SK-N-SH treated with all-trans-retinoic acid at 6 μM for 48 hours (cell line): Measurements from ENCODE around the gene ROBO1.

Experiments
- ATAC-seq: fragments of 200-7000 bp; cut with Tn5 transposase; 3 replicates; pipeline ENCODE4 v1.9.1; 2020; ENCODE audit warnings: mild to moderate bottlenecking, moderate library complexity
- ARNTL ChIP-seq: fragments of 450-650 bp; formaldehyde crosslinking; IDR thresholded peaks from 2 replicates; pipeline ENCODE4 v1.5.0; 2020; ENCODE audit warnings: low read depth, mild to moderate bottlenecking, moderate library complexity, borderline replicate concordance
- CREB5 ChIP-seq: fragments of 250-450 bp; sonication (Bioruptor Pico); IDR thresholded peaks from 2 replicates; pipeline ENCODE4 v1.5.1; 2020; ENCODE audit warnings: low read depth, mild to moderate bottlenecking, moderate library complexity
- CSRNP3 ChIP-seq: fragments of 250-450 bp; sonication (Bioruptor Pico); IDR thresholded peaks from 2 replicates; pipeline ENCODE4 v1.5.1; 2021; ENCODE audit warnings: mild to moderate bottlenecking, moderate library complexity
- ESRRG ChIP-seq: fragments of 250-450 bp; sonication (Bioruptor Pico); IDR thresholded peaks from 2 replicates; pipeline ENCODE4 v1.6.1; 2021; ENCODE audit warnings: mild to moderate bottlenecking
- GLIS3 ChIP-seq: fragments of 250-450 bp; sonication (Bioruptor Pico); IDR thresholded peaks from 2 replicates; pipeline ENCODE4 v1.5.0; 2020; ENCODE audit warnings: mild to moderate bottlenecking, moderate library complexity
- ISL1 ChIP-seq: fragments of 250-450 bp; sonication (Bioruptor Pico); IDR thresholded peaks from 2 replicates; pipeline ENCODE4 v2.1.2; 2022; ENCODE audit warnings: mild to moderate bottlenecking, moderate library complexity
- OSR1 ChIP-seq: fragments of 250-450 bp; sonication (Bioruptor Pico); IDR thresholded peaks from 2 replicates; pipeline ENCODE4 v1.8.0; 2022; ENCODE audit warnings: moderate library complexity, mild to moderate bottlenecking, inconsistent platforms
- PATZ1 ChIP-seq: fragments of 250-450 bp; sonication (Bioruptor Pico); IDR thresholded peaks from 2 replicates; pipeline ENCODE4 v1.8.0; 2020; ENCODE audit warnings: mild to moderate bottlenecking, moderate library complexity, borderline replicate concordance
- PPARA ChIP-seq: fragments of 250-450 bp; sonication (Bioruptor Pico); IDR thresholded peaks from 2 replicates; pipeline ENCODE4 v1.5.0; 2020; ENCODE audit warnings: mild to moderate bottlenecking, borderline replicate concordance
- RARB ChIP-seq: fragments of 250-450 bp; sonication (Bioruptor Pico); IDR thresholded peaks from 2 replicates; pipeline ENCODE4 v1.8.0; 2021; ENCODE audit warnings: mild to moderate bottlenecking, moderate library complexity
- SNAI2 ChIP-seq: fragments of 250-450 bp; sonication (Bioruptor Pico); IDR thresholded peaks from 2 replicates; pipeline ENCODE4 v1.5.0; 2020; ENCODE audit warnings: mild to moderate bottlenecking, moderate library complexity
- TCF4 ChIP-seq: fragments of 250-450 bp; sonication (Bioruptor Pico); IDR thresholded peaks from 2 replicates; pipeline ENCODE4 v1.8.0; 2021; ENCODE audit warnings: mild to moderate bottlenecking, moderate library complexity, borderline replicate concordance
- TOX ChIP-seq: fragments of 250-450 bp; sonication (Bioruptor Pico); IDR thresholded peaks from 2 replicates; pipeline ENCODE4 v1.8.0; 2021; ENCODE audit warnings: mild to moderate bottlenecking, moderate library complexity, borderline replicate concordance
- TSHZ2 ChIP-seq: fragments of 250-450 bp; sonication (Bioruptor Pico); IDR thresholded peaks from 2 replicates; pipeline ENCODE4 v1.5.0; 2020; ENCODE audit warnings: mild to moderate bottlenecking, moderate library complexity
- ZC3H10 ChIP-seq: fragments of 250-450 bp; sonication (Bioruptor Pico); IDR thresholded peaks from 2 replicates; pipeline ENCODE4 v1.5.1; 2021; ENCODE audit warnings: mild to moderate bottlenecking, moderate library complexity
- ZFP3 ChIP-seq: fragments of 250-450 bp; sonication (Bioruptor Pico); IDR thresholded peaks from 2 replicates; pipeline ENCODE4 v1.5.0; 2020; ENCODE audit warnings: mild to moderate bottlenecking, moderate library complexity
- ZFP30 ChIP-seq: fragments of 450-650 bp; formaldehyde crosslinking; IDR thresholded peaks from 2 replicates; pipeline ENCODE4 v1.5.0; 2022; ENCODE audit warnings: mild to moderate bottlenecking, moderate library complexity
- ZNF565 ChIP-seq: fragments of 450-650 bp; formaldehyde crosslinking; conservative IDR thresholded peaks from 2 replicates; pipeline ENCODE4 v1.5.0; 2020; ENCODE audit warnings: low read depth, mild to moderate bottlenecking, moderate library complexity
- ZNF70 ChIP-seq: fragments of 450-650 bp; formaldehyde crosslinking; IDR thresholded peaks from 2 replicates; pipeline ENCODE4 v1.5.0; 2020; ENCODE audit warnings: mild to moderate bottlenecking, moderate library complexity
- ZNF8 ChIP-seq: fragments of 450-650 bp; formaldehyde crosslinking; IDR thresholded peaks from 2 replicates; pipeline ENCODE4 v1.5.0; 2020; ENCODE audit warnings: mild to moderate bottlenecking, moderate library complexity
- TF ChIP-seq, protein P1 (sequence below): fragments of 250-450 bp; sonication (Bioruptor Pico); IDR thresholded peaks from 2 replicates; pipeline ENCODE4 v1.8.0; 2021; ENCODE audit warnings: low read depth, mild to moderate bottlenecking, moderate library complexity, borderline replicate concordance

Gene ROBO1

DNA sequence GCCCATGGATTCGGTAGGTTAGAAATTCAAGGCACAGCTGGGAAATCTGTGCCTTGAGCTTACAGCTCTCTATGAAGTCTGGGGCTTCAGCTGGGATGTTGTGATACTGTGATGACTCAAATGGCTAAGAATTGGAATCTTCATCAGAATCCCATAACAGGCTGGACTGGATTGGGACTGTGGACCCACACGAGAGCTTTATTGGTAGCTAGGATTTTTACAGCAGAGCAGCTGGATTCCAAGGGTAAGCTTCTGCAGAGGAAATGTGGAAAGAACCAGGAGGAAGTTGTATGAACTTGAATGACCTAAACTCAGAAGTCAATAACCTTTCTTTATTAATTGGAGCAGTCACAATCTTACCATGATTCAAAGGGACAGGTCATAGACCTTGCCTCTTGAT, 1187.1 kb downstream of the ROBO1 start (continued):
- TF ChIP-seq TSHZ2: no peak
- no peak for TF ChIP-seq ZC3H10 (CRISPR knock-in tag)
- TF ChIP-seq, all 23 proteins: peak for 0

- no peak for TF ChIP-seq PPARA (CRISPR knock-in tag)
- no peak for TF ChIP-seq ZFP30 (CRISPR knock-in tag)
- no peak for TF ChIP-seq OSR1 (CRISPR knock-in tag)
- no peak for TF ChIP-seq CSRNP3 (CRISPR knock-in tag)
- TF ChIP-seq ISL1: no peak
- no peak for TF ChIP-seq ZNF70 (CRISPR knock-in tag)
- no peak for TF ChIP-seq ZNF8 (CRISPR knock-in tag)
- TF ChIP-seq ZNF565: no peak
- no peak for TF ChIP-seq SNAI2 (CRISPR knock-in tag)
- TF ChIP-seq ARNTL: no peak
- TF ChIP-seq CREB5 (CRISPR knock-in tag): no peak
- no peak for TF ChIP-seq ZC3H10 (CRISPR knock-in tag)
- TF ChIP-seq, protein P1, sequence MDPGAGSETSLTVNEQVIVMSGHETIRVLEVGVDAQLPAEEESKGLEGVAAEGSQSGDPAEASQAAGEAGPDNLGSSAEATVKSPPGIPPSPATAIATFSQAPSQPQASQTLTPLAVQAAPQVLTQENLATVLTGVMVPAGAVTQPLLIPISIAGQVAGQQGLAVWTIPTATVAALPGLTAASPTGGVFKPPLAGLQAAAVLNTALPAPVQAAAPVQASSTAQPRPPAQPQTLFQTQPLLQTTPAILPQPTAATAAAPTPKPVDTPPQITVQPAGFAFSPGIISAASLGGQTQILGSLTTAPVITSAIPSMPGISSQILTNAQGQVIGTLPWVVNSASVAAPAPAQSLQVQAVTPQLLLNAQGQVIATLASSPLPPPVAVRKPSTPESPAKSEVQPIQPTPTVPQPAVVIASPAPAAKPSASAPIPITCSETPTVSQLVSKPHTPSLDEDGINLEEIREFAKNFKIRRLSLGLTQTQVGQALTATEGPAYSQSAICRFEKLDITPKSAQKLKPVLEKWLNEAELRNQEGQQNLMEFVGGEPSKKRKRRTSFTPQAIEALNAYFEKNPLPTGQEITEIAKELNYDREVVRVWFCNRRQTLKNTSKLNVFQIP (CRISPR knock-in tag): no peak
- no peak for TF ChIP-seq RARB (CRISPR knock-in tag)
- TF ChIP-seq TSHZ2: no peak
- TF ChIP-seq GLIS3 (CRISPR knock-in tag): no peak
- ATAC-seq: no peak
Measured at GRCh38 chr3:78571486-78571885, 1196.3 kb downstream of the ROBO1 start.

- ATAC-seq: no peak
- TF ChIP-seq PATZ1 (CRISPR knock-in tag) (no peak), ZFP30 (CRISPR knock-in tag) (no peak), SNAI2 (CRISPR knock-in tag) (no peak), ZNF8 (CRISPR knock-in tag) (no peak), ESRRG (CRISPR knock-in tag) (no peak), ARNTL (no peak), ZC3H10 (CRISPR knock-in tag) (no peak), TOX (CRISPR knock-in tag) (no peak), TCF4 (no peak), PPARA (CRISPR knock-in tag) (no peak), GLIS3 (CRISPR knock-in tag) (no peak), CSRNP3 (CRISPR knock-in tag) (no peak), RARB (CRISPR knock-in tag) (no peak), ZFP3 (CRISPR knock-in tag) (no peak), ZNF565 (no peak), ZNF70 (CRISPR knock-in tag) (no peak)
- TF ChIP-seq, protein P1 (CRISPR knock-in tag): no peak
Measured at GRCh38 chr3:78570496-78570895, 1197.3 kb downstream of the ROBO1 start.
